Measurements from ENCODE around the gene SSBP3.

DNA sequence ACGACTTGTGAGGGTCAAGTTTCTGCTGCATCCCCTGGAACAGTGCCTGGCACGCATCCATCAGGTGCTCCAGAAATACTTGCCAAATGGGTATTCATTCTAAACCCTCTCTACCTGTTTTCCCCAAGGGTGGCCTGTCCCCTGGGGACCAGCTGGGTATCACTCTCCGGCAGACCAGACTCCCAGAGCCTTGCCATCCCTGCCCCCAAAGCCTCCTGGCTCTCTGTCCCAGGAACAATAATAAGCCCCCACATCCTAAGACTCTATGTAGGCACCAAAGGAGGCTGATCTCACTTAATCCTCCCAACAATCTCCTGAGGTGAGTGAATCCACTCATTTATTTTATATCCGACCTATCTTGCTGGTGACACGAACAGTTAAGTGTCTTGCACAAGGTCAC lies 109.5 kb downstream of the SSBP3 start:
- no peak for TF ChIP-seq BRCA1 (CRISPR knock-in tag; IDR thresholded peaks at IDR 0.05)
- no peak for TF ChIP-seq ZNF264 (CRISPR knock-in tag; IDR thresholded peaks at IDR 0.05)
- no peak for TF ChIP-seq POLR2A (IDR thresholded peaks at IDR 0.05; ENCODE audit: insufficient read depth in 1 of 2, low read depth in 2 of 2, low read length in 2 of 2)
- TF ChIP-seq CTCF (CRISPR knock-in tag; IDR thresholded peaks at IDR 0.05) = no peak
- TF ChIP-seq ZNF629 (CRISPR knock-in tag; conservative IDR thresholded peaks at IDR 0.05) = no peak
- TF ChIP-seq STAT5B (CRISPR knock-in tag; IDR thresholded peaks at IDR 0.05) = no peak
- no peak for TF ChIP-seq SRY (CRISPR knock-in tag; IDR thresholded peaks at IDR 0.05)
- no peak for TF ChIP-seq RNF2 (conservative IDR thresholded peaks at IDR 0.05; ENCODE audit: low read depth)
